H4 (cell line): ENCODE results near the gene SCAPER. TPM values are rescaled to one million over a fixed set of nuclear protein-coding genes. Genes with fewer than 3 reads are reported as not detected.
A peak's percentile ranks its signal among the peaks of the same experiment; 100 is the strongest.

Experiments
- DNase-seq: peaks from one replicate; pipeline ENCODE4 v3.0.0-alpha.2; 2015; ENCODE audit warnings: low spot score
- total RNA-seq: library from RNA; depleted of rRNA; stranded (reverse); fragments of >200 nt; shearing (Covaris generic); gene quantifications from 2 replicates; pipeline ENCODE4 v1.2.3, GENCODE V29; 2014

Gene SCAPER
- total RNA-seq, 1 experiment from 2014 or later: 10.0 TPM

- DNase-seq: no peak
These were observed 230.3 kb downstream of the SCAPER start for GRCh38 chr15:76674883-76675282.

GRCh38 chr15:76669521-76670207, 235.5 kb downstream of the SCAPER start:
- DNase-seq: no peak

- no peak for DNase-seq
These were observed 236.2 kb downstream of the SCAPER start for GRCh38 chr15:76668900-76669299.

GRCh38 chr15:76667943-76668715, 237.0 kb downstream of the SCAPER start:
- no peak for DNase-seq

- no peak for DNase-seq
These were observed 240.2 kb downstream of the SCAPER start for GRCh38 chr15:76664895-76665294.

- no peak for DNase-seq
These were observed 240.7 kb downstream of the SCAPER start for GRCh38 chr15:76664411-76664810.

GRCh38 chr15:76663529-76663928, 241.6 kb downstream of the SCAPER start:
- DNase-seq: no peak

GRCh38 chr15:76648732-76649444, 256.3 kb downstream of the SCAPER start:
- no peak for DNase-seq

GRCh38 chr15:76647612-76648011, 257.5 kb downstream of the SCAPER start:
- no peak for DNase-seq

- DNase-seq: no peak
These were observed 260.5 kb downstream of the SCAPER start for GRCh38 chr15:76644646-76645045.

- DNase-seq: no peak
These were observed 262.5 kb downstream of the SCAPER start for GRCh38 chr15:76642671-76643070.

- no peak for DNase-seq
These were observed 268.0 kb downstream of the SCAPER start for GRCh38 chr15:76637166-76637565.

GRCh38 chr15:76636059-76636458, 269.1 kb downstream of the SCAPER start:
- DNase-seq: no peak

GRCh38 chr15:76626611-76627010, 278.5 kb downstream of the SCAPER start:
- DNase-seq: no peak

GRCh38 chr15:76625267-76625666, 279.9 kb downstream of the SCAPER start:
- DNase-seq: no peak

GRCh38 chr15:76614725-76615124, 290.4 kb downstream of the SCAPER start:
- no peak for DNase-seq

GRCh38 chr15:76588811-76589747, 316.1 kb downstream of the SCAPER start:
- peak; percentile 3 for DNase-seq

GRCh38 chr15:76585576-76585897, 319.6 kb downstream of the SCAPER start:
- no peak for DNase-seq

- peak; percentile 1 for DNase-seq
These were observed 320.1 kb downstream of the SCAPER start for GRCh38 chr15:76584868-76585575.

GRCh38 chr15:76582550-76582949, 322.6 kb downstream of the SCAPER start:
- DNase-seq: no peak
